ENCODE measurements around the gene TMEM63A.

Gene TMEM63A

GRCh38 chr1:225825078-225825477, 57.1 kb downstream of the TMEM63A start:
- Histone ChIP-seq H3K9me3 (ENCODE audit: control insufficient read depth, insufficient read depth, low read length) (no peaks in the 10 kb centered on the region), H3K36me3 (ENCODE audit: control insufficient read depth, low read length) (no peaks in the 10 kb centered on the region), H3K4me2 (ENCODE audit: low read length) (no peak overlapping the region), H3K27ac (ENCODE audit: low read depth, low read length) (no peak overlapping the region), H3K79me2 (ENCODE audit: control insufficient read depth, low read length) (no peaks in the 10 kb centered on the region), H3K4me3 (ENCODE audit: low read length) (no peak overlapping the region), H3K9me2 (replicated peaks; ENCODE audit: control insufficient read depth, low read length) (no peaks in the 10 kb centered on the region), H4K20me1 (ENCODE audit: control insufficient read depth, insufficient read depth, low read depth, low read length) (no peaks in the 10 kb centered on the region), H3F3A (ENCODE audit: control insufficient read depth, insufficient read depth) (no peaks in the 10 kb centered on the region), H3K4me1 (ENCODE audit: control insufficient read depth, low read length) (no peaks in the 10 kb centered on the region), H3K27me3 (ENCODE audit: control insufficient read depth, low read length) (no peaks in the 10 kb centered on the region)
- TF ChIP-seq EZH2phosphoT487 (IDR thresholded peaks at IDR 0.05; ENCODE audit: borderline replicate concordance, low read length) (no peak), CTCF (IDR thresholded peaks at IDR 0.05; ENCODE audit: low read depth, low read length, poor library complexity, severe bottlenecking) (no peak)

- Histone ChIP-seq H3K79me2 (ENCODE audit: control insufficient read depth, low read length) (no peaks in the 10 kb centered on the region), H3K27me3 (ENCODE audit: control insufficient read depth, low read length) (no peaks in the 10 kb centered on the region), H3K4me1 (ENCODE audit: control insufficient read depth, low read length) (no peaks in the 10 kb centered on the region), H3K4me3 (ENCODE audit: low read length) (no peak overlapping the region), H3F3A (ENCODE audit: control insufficient read depth, insufficient read depth) (no peaks in the 10 kb centered on the region), H3K36me3 (ENCODE audit: control insufficient read depth, low read length) (no peaks in the 10 kb centered on the region), H3K4me2 (ENCODE audit: low read length) (no peak overlapping the region), H3K9me3 (ENCODE audit: control insufficient read depth, insufficient read depth, low read length) (no peaks in the 10 kb centered on the region), H3K27ac (ENCODE audit: low read depth, low read length) (no peak overlapping the region), H3K9me2 (replicated peaks; ENCODE audit: control insufficient read depth, low read length) (no peaks in the 10 kb centered on the region), H4K20me1 (ENCODE audit: control insufficient read depth, insufficient read depth, low read depth, low read length) (no peaks in the 10 kb centered on the region)
- TF ChIP-seq CTCF (IDR thresholded peaks at IDR 0.05; ENCODE audit: low read depth, low read length, poor library complexity, severe bottlenecking) (no peak), EZH2phosphoT487 (IDR thresholded peaks at IDR 0.05; ENCODE audit: borderline replicate concordance, low read length) (no peak)
These were observed 57.6 kb downstream of the TMEM63A start for GRCh38 chr1:225824533-225824941.

GRCh38 chr1:225823811-225824261, 58.3 kb downstream of the TMEM63A start:
- Histone ChIP-seq H3F3A (ENCODE audit: control insufficient read depth, insufficient read depth) (no peaks in the 10 kb centered on the region), H3K36me3 (ENCODE audit: control insufficient read depth, low read length) (no peaks in the 10 kb centered on the region), H3K9me2 (replicated peaks; ENCODE audit: control insufficient read depth, low read length) (no peaks in the 10 kb centered on the region), H3K4me2 (ENCODE audit: low read length) (no peak overlapping the region), H3K9me3 (ENCODE audit: control insufficient read depth, insufficient read depth, low read length) (no peaks in the 10 kb centered on the region), H3K4me1 (ENCODE audit: control insufficient read depth, low read length) (no peaks in the 10 kb centered on the region), H3K4me3 (ENCODE audit: low read length) (no peak overlapping the region), H3K27ac (ENCODE audit: low read depth, low read length) (no peak overlapping the region), H3K27me3 (ENCODE audit: control insufficient read depth, low read length) (no peaks in the 10 kb centered on the region), H3K79me2 (ENCODE audit: control insufficient read depth, low read length) (no peaks in the 10 kb centered on the region), H4K20me1 (ENCODE audit: control insufficient read depth, insufficient read depth, low read depth, low read length) (no peaks in the 10 kb centered on the region)
- TF ChIP-seq EZH2phosphoT487 (IDR thresholded peaks at IDR 0.05; ENCODE audit: borderline replicate concordance, low read length), result no peak

GRCh38 chr1:225822655-225823403, 59.4 kb downstream of the TMEM63A start:
- Histone ChIP-seq H3K79me2 (ENCODE audit: control insufficient read depth, low read length) (no peaks in the 10 kb centered on the region), H3K36me3 (ENCODE audit: control insufficient read depth, low read length) (no peaks in the 10 kb centered on the region), H3K4me1 (ENCODE audit: control insufficient read depth, low read length) (no peaks in the 10 kb centered on the region), H3K9me2 (replicated peaks; ENCODE audit: control insufficient read depth, low read length) (no peaks in the 10 kb centered on the region), H3K9me3 (ENCODE audit: control insufficient read depth, insufficient read depth, low read length) (no peaks in the 10 kb centered on the region), H3K27ac (ENCODE audit: low read depth, low read length) (no peak overlapping the region), H3K4me3 (ENCODE audit: low read length) (no peak overlapping the region), H3K27me3 (ENCODE audit: control insufficient read depth, low read length) (no peaks in the 10 kb centered on the region), H3K4me2 (ENCODE audit: low read length) (no peak overlapping the region), H3F3A (ENCODE audit: control insufficient read depth, insufficient read depth) (no peaks in the 10 kb centered on the region), H4K20me1 (ENCODE audit: control insufficient read depth, insufficient read depth, low read depth, low read length) (no peaks in the 10 kb centered on the region)
- TF ChIP-seq CTCF (IDR thresholded peaks at IDR 0.05; ENCODE audit: low read depth, low read length, poor library complexity, severe bottlenecking), result no peak
- no peak for TF ChIP-seq EZH2phosphoT487 (IDR thresholded peaks at IDR 0.05; ENCODE audit: borderline replicate concordance, low read length)

Data from DOHH2 (cell line).